NCI-H1417 treated with DMSO at 0.1 percent for 48 hours (cell line): ENCODE results near the gene RAET1L.
"Not testable (repeated sequence)": the region's sequence is repeated elsewhere in the genome, so short reads cannot be mapped to it uniquely, and the experiment has no call there.

Experiments
- DNase-seq: peaks from one replicate; lab custom pipeline; 2025; lab: John Stamatoyannopoulos, UW

The RAET1L gene

DNA sequence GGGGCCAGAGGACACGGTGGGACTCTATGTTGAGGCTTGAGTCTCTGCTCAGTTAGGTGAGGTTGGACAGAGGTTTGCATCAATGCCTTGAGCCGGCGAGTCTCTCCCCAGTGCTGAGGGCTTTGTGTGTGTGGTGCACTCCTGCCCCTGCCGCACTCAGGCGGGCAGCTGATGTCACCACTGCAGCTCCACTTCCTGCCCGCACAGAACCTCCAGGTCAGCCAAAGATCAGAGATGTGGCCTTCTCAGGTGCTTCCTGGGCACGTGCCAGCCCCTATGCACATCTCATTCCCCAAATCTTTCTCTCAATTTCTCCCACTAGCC lies 33.9 kb downstream of the RAET1L start:
- DNase-seq = not testable (repeated sequence)

- no peak for DNase-seq
Measured at GRCh38 chr6:149990661-149991471, 34.5 kb downstream of the RAET1L start.

GRCh38 chr6:149990212-149990660 lies 35.1 kb downstream of the RAET1L start:
- DNase-seq = no peak

- DNase-seq = no peak
Measured at GRCh38 chr6:149988550-149989346, 36.6 kb downstream of the RAET1L start.

- no peak for DNase-seq
Measured at GRCh38 chr6:149987602-149988107, 37.7 kb downstream of the RAET1L start.

- DNase-seq = no peak
Measured at GRCh38 chr6:149985481-149985937, 39.8 kb downstream of the RAET1L start.

DNA sequence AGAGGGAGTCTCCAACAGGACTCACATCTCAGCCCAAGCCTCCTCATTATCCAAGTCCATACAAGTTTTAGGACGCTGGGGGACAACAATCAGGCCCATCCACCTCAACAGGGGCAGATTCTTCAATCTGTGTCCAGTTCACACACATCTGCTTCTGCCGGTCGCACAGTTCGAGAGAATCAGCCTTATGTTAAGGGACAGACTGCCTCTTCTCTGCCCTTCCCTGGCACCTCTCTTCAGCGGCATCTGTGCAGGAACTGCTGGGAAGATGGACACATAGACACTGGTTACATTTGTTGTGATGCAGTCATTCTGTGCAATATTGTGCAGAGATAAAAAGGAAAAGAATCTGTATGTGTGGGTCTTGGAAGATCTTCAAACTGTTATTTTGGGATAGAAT lies 40.6 kb downstream of the RAET1L start:
- no peak for DNase-seq

DNA sequence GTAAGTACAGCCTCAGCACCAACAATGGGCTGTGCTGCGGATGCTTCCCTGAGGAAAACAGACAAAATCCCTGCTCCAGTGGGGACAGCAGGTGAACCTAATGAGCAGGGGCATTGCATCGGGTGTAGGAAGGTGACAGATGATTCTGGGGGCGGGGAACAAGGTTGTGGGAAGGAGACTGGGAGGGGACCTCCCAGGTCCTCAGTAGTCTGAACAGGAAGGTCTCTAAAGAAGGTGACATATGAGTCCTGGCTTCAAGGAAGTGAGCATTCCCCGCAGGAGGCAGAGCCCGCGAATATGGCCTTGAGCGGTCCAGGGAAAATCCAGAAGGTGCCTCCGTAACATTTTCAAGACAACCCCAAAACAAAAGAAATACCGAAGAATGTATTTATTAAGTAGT lies 42.2 kb downstream of the RAET1L start:
- no peak for DNase-seq

- no peak for DNase-seq
Measured at GRCh38 chr6:149979293-149979692, 46.0 kb downstream of the RAET1L start.

DNA sequence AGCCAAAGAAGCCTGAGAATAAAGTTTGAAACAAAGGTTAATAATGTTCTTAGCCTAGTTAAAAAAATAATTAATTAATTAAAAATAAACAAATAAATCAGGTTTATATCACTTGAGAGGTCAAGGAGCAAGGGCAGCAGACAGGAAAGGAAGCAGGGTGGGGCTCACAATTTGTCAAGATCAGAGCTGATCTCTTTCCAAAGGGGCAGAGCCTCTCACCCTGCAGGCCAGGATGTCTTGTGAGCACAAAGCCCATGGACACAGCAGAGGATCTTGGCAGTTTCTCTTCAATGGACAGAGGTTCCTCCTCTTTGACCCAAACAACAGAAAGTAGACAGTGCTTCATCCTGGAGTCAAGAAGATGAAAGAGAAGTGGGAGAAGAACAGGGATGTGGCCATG lies 46.7 kb downstream of the RAET1L start:
- DNase-seq = no peak

- DNase-seq = no peak
Measured at GRCh38 chr6:149977221-149977620, 48.1 kb downstream of the RAET1L start.

GRCh38 chr6:149975400-149975799 lies 49.9 kb downstream of the RAET1L start:
- no peak for DNase-seq

DNA sequence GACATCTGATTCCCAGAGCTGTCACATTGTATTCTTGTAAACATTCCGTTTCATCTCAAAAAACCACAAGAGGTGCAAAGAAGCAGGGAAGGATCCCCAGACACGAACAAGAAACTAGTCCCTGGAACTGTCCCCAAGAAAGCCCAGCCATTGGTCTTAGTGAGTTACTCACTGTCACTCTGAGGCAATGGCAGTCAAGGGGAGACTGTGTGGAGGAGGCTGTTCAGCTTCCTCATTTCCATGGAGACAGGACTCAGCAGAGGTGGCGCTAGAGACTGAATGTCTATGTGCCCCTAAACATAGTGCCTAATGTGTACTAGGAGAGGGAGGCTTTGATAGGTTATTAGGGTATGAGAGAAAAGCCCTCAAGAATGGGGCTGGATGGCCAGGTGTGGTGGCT lies 50.5 kb downstream of the RAET1L start:
- DNase-seq = no peak

- DNase-seq = not testable (repeated sequence)
Measured at GRCh38 chr6:149974394-149974793, 50.9 kb downstream of the RAET1L start.

GRCh38 chr6:149969635-149970034 lies 55.7 kb downstream of the RAET1L start:
- DNase-seq = no peak

GRCh38 chr6:149968909-149969308 lies 56.4 kb downstream of the RAET1L start:
- not testable (repeated sequence) for DNase-seq
